ENCODE data around the gene DOC2B. TPM values are rescaled to one million over a fixed set of nuclear protein-coding genes. Genes with fewer than 3 reads are reported as not detected.
"Not testable (repeated sequence)": the region's sequence is repeated elsewhere in the genome, so short reads cannot be mapped to it uniquely, and the experiment has no call there.

Gene DOC2B
- total and polyA plus RNA-seq, 8 donors = 4.3 to 25.1 (median 11.1) TPM

DNA sequence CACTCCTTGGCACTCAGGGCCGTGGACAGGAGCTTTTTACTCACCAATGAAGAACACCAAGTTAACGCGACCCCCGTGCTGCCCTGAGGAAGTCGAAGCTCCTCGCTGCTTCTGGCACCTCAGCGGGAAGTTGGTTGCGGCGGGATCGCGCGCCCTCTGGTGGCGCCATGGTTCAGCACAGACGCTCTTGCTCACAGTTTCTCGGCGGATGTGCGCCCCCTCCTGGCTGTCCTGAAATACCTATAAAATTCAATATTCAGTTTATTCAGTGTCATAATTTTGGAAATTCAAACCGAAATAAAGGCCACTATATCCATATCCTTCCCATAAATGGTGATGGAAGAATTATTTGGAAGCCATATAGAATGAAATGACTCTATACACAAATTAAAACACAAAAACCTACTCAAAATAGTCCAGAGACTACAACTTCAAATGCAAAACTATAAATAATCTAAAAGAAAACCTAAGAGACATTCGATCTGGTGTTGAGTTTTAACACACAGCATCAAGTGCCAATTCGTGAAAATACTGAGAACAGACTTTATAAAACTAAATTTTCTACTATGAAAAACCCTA, 63.0 kb downstream of the DOC2B start:
- 1% methylated on average over 16 to 18 of the region's 20 CpGs for WGBS, 2 donors
- peak in 3 of 6 donors; percentile 44 to 72 (median 68) for DNase-seq

DNA sequence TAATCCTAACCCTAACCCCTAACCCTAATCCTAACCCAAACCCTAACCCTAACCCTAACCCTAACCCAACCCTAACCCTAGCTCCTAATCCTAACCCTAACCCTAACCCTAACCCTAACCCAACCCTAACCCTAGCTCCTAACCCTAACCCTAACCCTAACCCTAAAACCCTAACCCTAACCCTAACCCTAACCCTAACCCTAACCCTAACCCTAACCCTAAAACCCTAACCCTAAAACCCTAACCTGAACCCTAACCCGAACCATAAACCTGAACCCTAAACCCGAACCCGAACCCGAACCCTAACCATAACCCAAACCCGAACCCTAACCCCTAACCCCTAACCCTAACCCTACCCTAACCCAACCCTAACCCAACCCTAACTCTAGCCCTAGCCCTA, 68.3 kb downstream of the DOC2B start:
- peak in 1 of 6 donors; percentile 7 for DNase-seq
- FAIRE-seq = not testable (repeated sequence)
- no CpG with 5 or more reads among the region's 5 CpGs for WGBS, 2 donors

More for the DNA sequence above, 63.0 kb downstream of the DOC2B start:
- H3K4me3 ChIP-seq; intact Hi-C loops (cut with DNase I); FAIRE-seq; H3K36me3 ChIP-seq; ATAC-seq; H3K27ac ChIP-seq; H3K4me1 ChIP-seq; H3K9me3 ChIP-seq; H3K27me3 ChIP-seq: not testable (repeated sequence)
- peak in 3 of 4 donors; percentile 53 to 64 (median 60) for TF ChIP-seq CTCF (IDR thresholded peaks at IDR 0.05)

More for the DNA sequence above, 68.3 kb downstream of the DOC2B start:
- ATAC-seq; H3K9me3 ChIP-seq; H3K27ac ChIP-seq; H3K4me3 ChIP-seq; H3K27me3 ChIP-seq; H3K36me3 ChIP-seq; intact Hi-C loops (cut with DNase I); H3K4me1 ChIP-seq: not testable (repeated sequence)

Other genes starting within 250 kb of the DOC2B start
- under 1 TPM in 3 of 6 donors, not detected in 3; 0.38 to 0.55 (median 0.50) TPM for gene SCGB1C2, start 44.1 kb downstream of the DOC2B start, total RNA-seq
- not detected for gene SCGB1C2, start 44.1 kb downstream of the DOC2B start, polyA plus RNA-seq
- gene RPH3AL, start 171.2 kb upstream of the DOC2B start, total RNA-seq = 10 to 100 TPM; 45.1 to 89.1 (median 61.7) TPM
- 10 to 100 TPM; 43.4 to 46.5 TPM for gene RPH3AL, start 171.2 kb upstream of the DOC2B start, polyA plus RNA-seq